OCI-LY7 (cell line): ENCODE results near the gene SP5.

ENCODE experiments used
- EZH2phosphoT487 ChIP-seq: fragments of 200-600 bp; sonication (generic); IDR thresholded peaks from 2 replicates; pipeline ENCODE4 v1.6.1; 2018; ENCODE audit warnings: low read depth, borderline replicate concordance, mild to moderate bottlenecking, mixed run types, antibody characterized with exemption, low read length, moderate library complexity, mixed read lengths
- TF ChIP-seq, protein P1 (sequence below): fragments of 200-600 bp; sonication (generic); conservative IDR thresholded peaks from 2 replicates; pipeline ENCODE4 v1.5.1; 2014; ENCODE audit warnings: mild to moderate bottlenecking, antibody characterized with exemption, low read length, moderate library complexity, mixed read lengths

GRCh38 chr2:170736628-170737027 is 21.5 kb downstream of the SP5 start:
- TF ChIP-seq, protein P1, sequence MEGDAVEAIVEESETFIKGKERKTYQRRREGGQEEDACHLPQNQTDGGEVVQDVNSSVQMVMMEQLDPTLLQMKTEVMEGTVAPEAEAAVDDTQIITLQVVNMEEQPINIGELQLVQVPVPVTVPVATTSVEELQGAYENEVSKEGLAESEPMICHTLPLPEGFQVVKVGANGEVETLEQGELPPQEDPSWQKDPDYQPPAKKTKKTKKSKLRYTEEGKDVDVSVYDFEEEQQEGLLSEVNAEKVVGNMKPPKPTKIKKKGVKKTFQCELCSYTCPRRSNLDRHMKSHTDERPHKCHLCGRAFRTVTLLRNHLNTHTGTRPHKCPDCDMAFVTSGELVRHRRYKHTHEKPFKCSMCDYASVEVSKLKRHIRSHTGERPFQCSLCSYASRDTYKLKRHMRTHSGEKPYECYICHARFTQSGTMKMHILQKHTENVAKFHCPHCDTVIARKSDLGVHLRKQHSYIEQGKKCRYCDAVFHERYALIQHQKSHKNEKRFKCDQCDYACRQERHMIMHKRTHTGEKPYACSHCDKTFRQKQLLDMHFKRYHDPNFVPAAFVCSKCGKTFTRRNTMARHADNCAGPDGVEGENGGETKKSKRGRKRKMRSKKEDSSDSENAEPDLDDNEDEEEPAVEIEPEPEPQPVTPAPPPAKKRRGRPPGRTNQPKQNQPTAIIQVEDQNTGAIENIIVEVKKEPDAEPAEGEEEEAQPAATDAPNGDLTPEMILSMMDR, result no peak
- no peak for TF ChIP-seq EZH2phosphoT487
